ENCODE results near the gene ADPRM.
A peak's percentile ranks its signal among the peaks of the same experiment; 100 is the strongest.

Gene ADPRM

GRCh38 chr17:10664571-10664970, 32.8 kb upstream of the ADPRM start:
- in situ Hi-C loops (cut with HindIII; ENCODE audit: low pct_ligation_motif_present, low sequenced_read_pairs), result no loop called here
- no peaks in the 10 kb centered on the region for H3K27me3 ChIP-seq (replicated peaks)
- DNase-seq, result no peak
- no peak for TF ChIP-seq CTCF (IDR thresholded peaks at IDR 0.05; ENCODE audit: low read depth, low read length, missing control alignments)
- no peak overlapping the region for H3K27ac ChIP-seq
- H3K4me3 ChIP-seq (ENCODE audit: low read depth, low read length), result no peak overlapping the region
- no peaks in the 10 kb centered on the region for H3K36me3 ChIP-seq (replicated peaks)

- no peak overlapping the region for H3K4me3 ChIP-seq (ENCODE audit: low read depth, low read length)
- DNase-seq, result no peak
- H3K36me3 ChIP-seq (replicated peaks), result no peaks in the 10 kb centered on the region
- H3K27me3 ChIP-seq (replicated peaks), result no peaks in the 10 kb centered on the region
- TF ChIP-seq CTCF (IDR thresholded peaks at IDR 0.05; ENCODE audit: low read depth, low read length, missing control alignments), result no peak
- in situ Hi-C loops (cut with HindIII; ENCODE audit: low pct_ligation_motif_present, low sequenced_read_pairs), result no loop called here
- no peak overlapping the region for H3K27ac ChIP-seq
Measured at GRCh38 chr17:10666906-10667305, 30.5 kb upstream of the ADPRM start.

- Histone ChIP-seq H3K27me3 (replicated peaks) (no peaks in the 10 kb centered on the region), H3K4me3 (ENCODE audit: low read depth, low read length) (no peak overlapping the region), H3K36me3 (replicated peaks) (no peaks in the 10 kb centered on the region), H3K27ac (no peak overlapping the region)
- TF ChIP-seq CTCF (IDR thresholded peaks at IDR 0.05; ENCODE audit: low read depth, low read length, missing control alignments), result no peak
- in situ Hi-C loops (cut with HindIII; ENCODE audit: low pct_ligation_motif_present, low sequenced_read_pairs), result no loop called here
- DNase-seq, result peak; percentile 9
Measured at GRCh38 chr17:10668775-10669174, 28.6 kb upstream of the ADPRM start.

GRCh38 chr17:10673312-10673711, 24.1 kb upstream of the ADPRM start:
- no peak overlapping the region for H3K27ac ChIP-seq
- no peak for DNase-seq
- in situ Hi-C loops (cut with HindIII; ENCODE audit: low pct_ligation_motif_present, low sequenced_read_pairs), result no loop called here
- no peaks in the 10 kb centered on the region for H3K27me3 ChIP-seq (replicated peaks)
- peaks cover 6% of the 10 kb centered on the region for H3K36me3 ChIP-seq (replicated peaks)
- H3K4me3 ChIP-seq (ENCODE audit: low read depth, low read length), result no peak overlapping the region
- no peak for TF ChIP-seq CTCF (IDR thresholded peaks at IDR 0.05; ENCODE audit: low read depth, low read length, missing control alignments)

GRCh38 chr17:10674704-10675103, 22.7 kb upstream of the ADPRM start:
- no peak for TF ChIP-seq CTCF (IDR thresholded peaks at IDR 0.05; ENCODE audit: low read depth, low read length, missing control alignments)

GRCh38 chr17:10681866-10682446, 15.4 kb upstream of the ADPRM start:
- in situ Hi-C loops (cut with HindIII; ENCODE audit: low pct_ligation_motif_present, low sequenced_read_pairs), result no loop called here
- Histone ChIP-seq H3K36me3 (replicated peaks) (peaks cover 39% of the 10 kb centered on the region), H3K4me3 (ENCODE audit: low read depth, low read length) (no peak overlapping the region), H3K27me3 (replicated peaks) (no peaks in the 10 kb centered on the region), H3K27ac (no peak overlapping the region)
- DNase-seq, result peak; percentile 28
- no peak for TF ChIP-seq CTCF (IDR thresholded peaks at IDR 0.05; ENCODE audit: low read depth, low read length, missing control alignments)

More at GRCh38 chr17:10674704-10675103, 22.7 kb upstream of the ADPRM start:
- no peaks in the 10 kb centered on the region for H3K27me3 ChIP-seq (replicated peaks)
- in situ Hi-C loops (cut with HindIII; ENCODE audit: low pct_ligation_motif_present, low sequenced_read_pairs), result no loop called here
- DNase-seq, result no peak
- no peak overlapping the region for H3K4me3 ChIP-seq (ENCODE audit: low read depth, low read length)
- peaks cover 10% of the 10 kb centered on the region for H3K36me3 ChIP-seq (replicated peaks)
- H3K27ac ChIP-seq, result no peak overlapping the region
